AG09309 (cell line): ENCODE data around the gene MTCH2.

ENCODE experiments used
- DNase-seq: peaks from one replicate; pipeline ENCODE4 v3.0.0-alpha.2; 2010; ENCODE audit warnings: low read depth
- H3K4me3 ChIP-seq: 2 replicates; pipeline ENCODE4 v1.5.1; 2011; ENCODE audit warnings: mild to moderate bottlenecking, low read depth, low read length, moderate library complexity; ENCODE audit not compliant: control insufficient read depth
- CTCF ChIP-seq: IDR thresholded peaks from 2 replicates; pipeline ENCODE4 v1.5.1; 2011; ENCODE audit warnings: mild to moderate bottlenecking, low read depth, low read length, inconsistent platforms; ENCODE audit not compliant: insufficient read depth, control insufficient read depth; ENCODE audit errors: missing control alignments

The MTCH2 gene

DNA sequence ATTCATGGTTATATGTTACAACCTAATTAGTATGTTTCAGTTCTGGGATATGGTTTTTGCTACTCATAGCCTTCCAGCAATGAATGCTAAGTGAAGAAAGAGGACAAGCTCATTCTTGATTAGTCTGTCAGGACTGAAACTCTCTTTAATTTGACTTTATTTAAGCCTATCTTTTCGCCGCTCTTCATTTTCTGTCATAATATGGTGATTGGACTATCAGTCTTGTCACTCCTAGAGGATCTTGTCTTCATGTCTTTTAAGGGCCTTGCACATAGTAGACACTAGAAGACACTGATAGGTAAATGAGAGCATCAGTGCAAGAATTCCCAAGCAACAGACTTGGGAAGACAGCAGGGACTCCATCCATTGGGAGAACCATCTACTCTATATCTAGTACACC lies 18.9 kb upstream of the MTCH2 start:
- H3K4me3 ChIP-seq = no peak overlapping the region
- DNase-seq = no peak
- no peak for TF ChIP-seq CTCF

DNA sequence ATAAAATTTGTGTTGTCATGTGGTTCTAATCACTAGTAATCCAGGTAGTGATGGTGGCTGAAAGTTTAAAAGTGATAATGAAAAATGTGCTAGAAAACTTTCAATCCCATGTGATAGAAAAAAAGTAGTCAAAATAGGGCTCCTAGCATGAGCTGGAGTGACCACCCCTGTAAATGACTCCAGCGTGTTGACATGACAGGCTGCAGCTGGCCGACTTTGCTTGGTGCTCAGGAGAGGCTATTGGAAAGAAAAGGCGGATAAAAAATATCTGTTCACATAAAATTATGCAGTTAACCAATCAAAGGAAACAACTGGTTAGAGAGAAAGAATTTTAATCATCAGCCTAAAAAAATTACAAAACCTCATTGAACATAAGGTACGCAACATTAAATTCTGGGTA lies 16.9 kb upstream of the MTCH2 start:
- no peak for DNase-seq
- no peak for TF ChIP-seq CTCF
- no peak overlapping the region for H3K4me3 ChIP-seq

- DNase-seq = no peak
- no peak for TF ChIP-seq CTCF
- no peak overlapping the region for H3K4me3 ChIP-seq
Measured at GRCh38 chr11:47656260-47656885, 14.0 kb upstream of the MTCH2 start.

GRCh38 chr11:47651818-47652469 lies 9.6 kb upstream of the MTCH2 start:
- DNase-seq = no peak
- TF ChIP-seq CTCF = no peak
- H3K4me3 ChIP-seq = no peak overlapping the region

GRCh38 chr11:47649276-47649675 lies 6.9 kb upstream of the MTCH2 start:
- no peak for TF ChIP-seq CTCF
- DNase-seq = no peak
- no peak overlapping the region for H3K4me3 ChIP-seq

DNA sequence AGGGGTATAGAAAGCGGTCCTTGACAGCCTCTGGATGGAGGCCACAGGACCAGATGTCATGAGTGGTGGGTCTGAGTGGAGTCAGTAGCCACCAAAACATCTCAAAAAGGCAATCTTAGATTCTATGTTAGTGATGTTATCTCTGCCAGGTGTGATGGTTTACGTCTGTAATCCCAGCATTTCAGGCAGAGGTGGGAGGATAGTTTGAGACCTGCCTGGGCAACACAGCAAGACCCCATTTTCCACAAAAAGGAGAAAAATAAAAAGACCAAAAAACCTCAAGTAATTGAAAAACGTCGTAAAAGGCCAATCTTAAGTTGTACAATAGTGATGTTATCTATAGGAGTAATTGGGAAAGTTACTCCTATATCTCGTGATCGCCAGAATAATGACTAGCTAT lies 3.7 kb upstream of the MTCH2 start:
- TF ChIP-seq CTCF = no peak
- no peak for DNase-seq

More for the DNA sequence above, 3.7 kb upstream of the MTCH2 start:
- H3K4me3 ChIP-seq = no peak overlapping the region
